ENCODE data around the gene MTRFR. TPM values are rescaled to one million over a fixed set of nuclear protein-coding genes. Genes with fewer than 3 reads are reported as not detected.
"Not testable (repeated sequence)": the region's sequence is repeated elsewhere in the genome, so short reads cannot be mapped to it uniquely, and the experiment has no call there.

The MTRFR gene
- total and polyA plus RNA-seq, 2 donors (not counting 1 experiment from before 2014, with no cell fraction given) = 18.7 to 45.5 TPM

DNA sequence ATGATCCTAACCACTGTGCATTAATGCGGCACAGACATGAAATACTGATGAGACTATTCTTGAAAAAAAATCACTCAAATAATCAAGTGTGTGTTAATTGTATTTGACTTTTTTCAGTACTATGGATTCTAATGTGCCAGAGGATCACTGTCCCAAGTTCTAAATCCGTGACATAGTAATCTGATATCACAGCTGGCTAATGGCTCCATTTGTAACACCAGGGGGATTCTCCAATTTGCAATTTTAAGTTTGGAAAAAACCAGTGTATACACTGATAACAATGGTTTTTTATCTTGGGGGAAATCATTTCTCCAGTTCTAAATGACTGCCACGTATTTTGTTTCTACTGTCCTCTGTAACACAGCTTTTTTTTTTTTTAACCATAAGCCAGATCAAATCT is 33.3 kb upstream of the MTRFR start:
- no peak for TF ChIP-seq EZH2 (IDR thresholded peaks at IDR 0.05; ENCODE audit: borderline replicate concordance, insufficient read depth, low read depth, low read length, poor library complexity, severe bottlenecking)
- TF ChIP-seq, protein P1, sequence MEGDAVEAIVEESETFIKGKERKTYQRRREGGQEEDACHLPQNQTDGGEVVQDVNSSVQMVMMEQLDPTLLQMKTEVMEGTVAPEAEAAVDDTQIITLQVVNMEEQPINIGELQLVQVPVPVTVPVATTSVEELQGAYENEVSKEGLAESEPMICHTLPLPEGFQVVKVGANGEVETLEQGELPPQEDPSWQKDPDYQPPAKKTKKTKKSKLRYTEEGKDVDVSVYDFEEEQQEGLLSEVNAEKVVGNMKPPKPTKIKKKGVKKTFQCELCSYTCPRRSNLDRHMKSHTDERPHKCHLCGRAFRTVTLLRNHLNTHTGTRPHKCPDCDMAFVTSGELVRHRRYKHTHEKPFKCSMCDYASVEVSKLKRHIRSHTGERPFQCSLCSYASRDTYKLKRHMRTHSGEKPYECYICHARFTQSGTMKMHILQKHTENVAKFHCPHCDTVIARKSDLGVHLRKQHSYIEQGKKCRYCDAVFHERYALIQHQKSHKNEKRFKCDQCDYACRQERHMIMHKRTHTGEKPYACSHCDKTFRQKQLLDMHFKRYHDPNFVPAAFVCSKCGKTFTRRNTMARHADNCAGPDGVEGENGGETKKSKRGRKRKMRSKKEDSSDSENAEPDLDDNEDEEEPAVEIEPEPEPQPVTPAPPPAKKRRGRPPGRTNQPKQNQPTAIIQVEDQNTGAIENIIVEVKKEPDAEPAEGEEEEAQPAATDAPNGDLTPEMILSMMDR (IDR thresholded peaks at IDR 0.05) = no peak
- Mint-ChIP-seq H3K9me3 (ENCODE audit: insufficient read depth) (no peaks in the 10 kb centered on the region), H3K27ac (no peak overlapping the region), H3K27me3 (no peaks in the 10 kb centered on the region), H3K4me3 (no peak overlapping the region), H3K4me1 (peaks cover 1% of the 10 kb centered on the region)
- no peak for ATAC-seq (ENCODE audit: low read depth)
- H3K27me3 ChIP-seq (replicated peaks in 1 of 4; ENCODE audit: control extremely low read depth in 1 of 4, control insufficient read depth in 3 of 4, insufficient read depth in 4 of 4, low read length in 3 of 4) = no peaks in the 10 kb centered on the region
- H3K4me3 ChIP-seq (ENCODE audit: control extremely low read depth in 1 of 5, extremely low read depth in 1 of 5, insufficient read depth in 1 of 5, low read depth in 2 of 5, low read length in 4 of 5) = no peak overlapping the region
- H3K79me2 ChIP-seq (ENCODE audit: control insufficient read depth, insufficient read depth, low read length) = no peaks in the 10 kb centered on the region
- no peak overlapping the region for H3K9ac ChIP-seq (ENCODE audit: low read length)
- H2AFZ ChIP-seq (ENCODE audit: insufficient read depth, low read depth, low read length, poor library complexity, severe bottlenecking) = no peak overlapping the region
- H3K9me3 ChIP-seq (ENCODE audit: control extremely low read depth in 1 of 3, control insufficient read depth in 2 of 3, insufficient read depth in 1 of 3, low read length in 2 of 3) = no peaks in the 10 kb centered on the region
- peaks cover 16 to 26% of the 10 kb centered on the region in 2 experiments for H3K36me3 ChIP-seq (replicated peaks in 1 of 2; ENCODE audit: control extremely low read depth in 1 of 2, control insufficient read depth in 1 of 2, extremely low read depth in 1 of 2, insufficient read depth in 2 of 2, low read length in 1 of 2)
- POLR2A ChIA-PET = interaction anchor here (0.6 to 0.7 kb wide), 3 partner anchors 25 to 558 kb away, joined by 3 read pairs; no protein-coding TSS in a partner anchor
- WGBS (ENCODE audit: insufficient coverage) = 100% methylated on average over 1 of the region's 3 CpGs
- H3K4me1 ChIP-seq (ENCODE audit: control insufficient read depth in 2 of 2, insufficient read depth in 2 of 2, low read length in 2 of 2) = no peaks in the 10 kb centered on the region
- H3K4me2 ChIP-seq (replicated peaks; ENCODE audit: low read depth, low read length, poor library complexity, severe bottlenecking) = no peak overlapping the region
- DNase-seq = no peak
- CTCF ChIA-PET = interaction anchor here (0.7 to 2.7 kb wide), 2 partner anchors 110 to 156 kb away, joined by 3 to 15 read pairs; no protein-coding TSS in a partner anchor
- no peaks in the 10 kb centered on the region for H4K20me1 ChIP-seq (ENCODE audit: control insufficient read depth, insufficient read depth, low read length, poor library complexity, severe bottlenecking)
- H3K27ac ChIP-seq (ENCODE audit: low read length in 2 of 2) = no peak overlapping the region
- intact Hi-C loops (cut with micrococcal nuclease) = no loop called here

DNA sequence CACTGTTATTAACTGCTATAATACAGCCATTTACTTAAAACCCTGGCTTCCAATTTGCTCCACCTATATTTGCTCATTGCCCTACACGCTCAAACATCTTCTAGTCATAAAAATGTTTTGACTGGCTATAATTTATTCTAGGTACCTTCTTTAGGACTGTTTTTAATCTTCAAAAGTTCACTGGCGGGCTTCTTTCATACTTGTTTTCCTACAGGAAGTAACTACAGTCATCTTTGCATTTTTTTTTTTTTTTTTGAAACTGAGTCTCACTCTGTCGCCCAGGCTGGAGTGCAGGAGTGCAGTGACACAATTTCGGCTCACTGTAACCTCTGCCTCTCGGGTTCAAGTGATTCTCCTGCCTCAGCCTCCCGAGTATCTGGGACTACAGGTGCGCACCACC is 32.8 kb upstream of the MTRFR start:
- Mint-ChIP-seq H3K27ac (no peak overlapping the region), H3K4me1 (peaks cover 1% of the 10 kb centered on the region), H3K9me3 (ENCODE audit: insufficient read depth) (no peaks in the 10 kb centered on the region), H3K27me3 (no peaks in the 10 kb centered on the region), H3K4me3 (no peak overlapping the region)
- Histone ChIP-seq H3K9ac (ENCODE audit: low read length) (no peak overlapping the region), H3K27me3 (replicated peaks in 1 of 4; ENCODE audit: control extremely low read depth in 1 of 4, control insufficient read depth in 3 of 4, insufficient read depth in 4 of 4, low read length in 3 of 4) (no peaks in the 10 kb centered on the region), H3K36me3 (replicated peaks in 1 of 2; ENCODE audit: control extremely low read depth in 1 of 2, control insufficient read depth in 1 of 2, extremely low read depth in 1 of 2, insufficient read depth in 2 of 2, low read length in 1 of 2) (peaks cover 16 to 30% of the 10 kb centered on the region in 2 experiments), H3K4me3 (ENCODE audit: control extremely low read depth in 1 of 5, extremely low read depth in 1 of 5, insufficient read depth in 1 of 5, low read depth in 2 of 5, low read length in 4 of 5) (no peak overlapping the region), H3K9me3 (ENCODE audit: control extremely low read depth in 1 of 3, control insufficient read depth in 2 of 3, insufficient read depth in 1 of 3, low read length in 2 of 3) (no peaks in the 10 kb centered on the region), H3K4me1 (ENCODE audit: control insufficient read depth in 2 of 2, insufficient read depth in 2 of 2, low read length in 2 of 2) (no peaks in the 10 kb centered on the region), H3K4me2 (replicated peaks; ENCODE audit: low read depth, low read length, poor library complexity, severe bottlenecking) (no peak overlapping the region), H2AFZ (ENCODE audit: insufficient read depth, low read depth, low read length, poor library complexity, severe bottlenecking) (no peak overlapping the region), H4K20me1 (ENCODE audit: control insufficient read depth, insufficient read depth, low read length, poor library complexity, severe bottlenecking) (no peaks in the 10 kb centered on the region), H3K27ac (ENCODE audit: low read length in 2 of 2) (no peak overlapping the region), H3K79me2 (ENCODE audit: control insufficient read depth, insufficient read depth, low read length) (no peaks in the 10 kb centered on the region)
- intact Hi-C loops (cut with micrococcal nuclease) = no loop called here
- TF ChIP-seq, protein P1 (IDR thresholded peaks at IDR 0.05) = no peak
- no peak for ATAC-seq (ENCODE audit: low read depth)
- CTCF ChIA-PET = interaction anchor here (2.7 kb wide), 1 partner anchor 157 kb away, joined by 15 read pairs; no protein-coding TSS in a partner anchor
- DNase-seq = no peak
- 80% methylated on average over 2 of the region's 7 CpGs for WGBS (ENCODE audit: insufficient coverage)
- POLR2A ChIA-PET = interaction anchor here (0.6 kb wide), 1 partner anchor 26 kb away, joined by 3 read pairs; no protein-coding TSS in a partner anchor

DNA sequence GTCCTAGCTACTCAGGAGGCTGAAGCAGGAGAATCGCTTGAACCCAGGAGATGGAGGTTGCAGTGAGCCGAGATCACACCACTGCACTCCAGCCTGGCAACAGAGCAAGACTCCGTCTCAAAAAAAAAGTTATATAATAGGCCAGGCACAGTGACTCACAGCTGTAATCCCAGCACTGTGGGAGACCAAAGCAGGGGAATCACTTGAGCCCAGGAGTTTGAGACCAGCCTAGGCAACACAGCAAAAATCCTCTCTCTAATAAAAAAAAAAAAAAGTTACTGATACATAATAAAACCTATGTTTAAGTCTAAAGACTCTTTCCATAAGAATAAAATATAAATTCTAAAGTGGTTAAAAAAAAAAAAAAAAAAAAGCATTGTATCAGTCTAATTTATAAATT is 26.4 kb upstream of the MTRFR start:
- ATAC-seq (ENCODE audit: low read depth); H3K4me1 Mint-ChIP-seq; H3K27ac Mint-ChIP-seq; H3K4me2 ChIP-seq (replicated peaks; ENCODE audit: low read depth, low read length, poor library complexity, severe bottlenecking); H3K9me3 Mint-ChIP-seq (ENCODE audit: insufficient read depth); intact Hi-C loops (cut with micrococcal nuclease); H3K27me3 ChIP-seq (replicated peaks in 1 of 4; ENCODE audit: control extremely low read depth in 1 of 4, control insufficient read depth in 3 of 4, insufficient read depth in 4 of 4, low read length in 3 of 4); DNase-seq; H3K27ac ChIP-seq (ENCODE audit: low read length in 2 of 2); H2AFZ ChIP-seq (ENCODE audit: insufficient read depth, low read depth, low read length, poor library complexity, severe bottlenecking); H3K79me2 ChIP-seq (ENCODE audit: control insufficient read depth, insufficient read depth, low read length); H4K20me1 ChIP-seq (ENCODE audit: control insufficient read depth, insufficient read depth, low read length, poor library complexity, severe bottlenecking); H3K27me3 Mint-ChIP-seq; H3K4me3 Mint-ChIP-seq; H3K4me3 ChIP-seq (ENCODE audit: control extremely low read depth in 1 of 5, extremely low read depth in 1 of 5, insufficient read depth in 1 of 5, low read depth in 2 of 5, low read length in 4 of 5); H3K9me3 ChIP-seq (ENCODE audit: control extremely low read depth in 1 of 3, control insufficient read depth in 2 of 3, insufficient read depth in 1 of 3, low read length in 2 of 3); H3K9ac ChIP-seq (ENCODE audit: low read length); H3K4me1 ChIP-seq (ENCODE audit: control insufficient read depth in 2 of 2, insufficient read depth in 2 of 2, low read length in 2 of 2): not testable (repeated sequence)
- CTCF ChIA-PET = interaction anchor here (0.6 to 0.7 kb wide), 2 partner anchors 164 to 1779 kb away, joined by 3 read pairs; no protein-coding TSS in a partner anchor
- H3K36me3 ChIP-seq (replicated peaks in 1 of 2; ENCODE audit: control extremely low read depth in 1 of 2, control insufficient read depth in 1 of 2, extremely low read depth in 1 of 2, insufficient read depth in 2 of 2, low read length in 1 of 2) = peaks cover 16 to 35% of the 10 kb centered on the region in 2 experiments
- POLR2A ChIA-PET = interaction anchor here (0.6 kb wide), 1 partner anchor 249 kb away, joined by 8 read pairs; no protein-coding TSS in a partner anchor
- 94% methylated on average over 3 of the region's 3 CpGs for WGBS (ENCODE audit: insufficient coverage)

All from B cell (primary cell).